Epidermal melanocyte (primary cell): ENCODE measurements around the gene TBC1D19.
"Not testable (repeated sequence)": the region's sequence is repeated elsewhere in the genome, so short reads cannot be mapped to it uniquely, and the experiment has no call there.

ENCODE experiments used
- DNase-seq: peaks from one replicate; pipeline ENCODE4 v3.0.0; 2011; ENCODE audit warnings: low spot score; ENCODE audit not compliant: insufficient read length

TBC1D19 gene

GRCh38 chr4:26596843-26597242 is 13.0 kb downstream of the TBC1D19 start:
- DNase-seq: no peak

- DNase-seq: no peak
Observed at GRCh38 chr4:26601204-26601603, 17.3 kb downstream of the TBC1D19 start.

GRCh38 chr4:26607776-26608175 is 23.9 kb downstream of the TBC1D19 start:
- DNase-seq: no peak

GRCh38 chr4:26609391-26609790 is 25.5 kb downstream of the TBC1D19 start:
- no peak for DNase-seq

GRCh38 chr4:26609868-26610267 is 26.0 kb downstream of the TBC1D19 start:
- DNase-seq: no peak

GRCh38 chr4:26611372-26611771 is 27.5 kb downstream of the TBC1D19 start:
- DNase-seq: no peak

- DNase-seq: no peak
Observed at GRCh38 chr4:26611885-26612284, 28.0 kb downstream of the TBC1D19 start.

- no peak for DNase-seq
Observed at GRCh38 chr4:26613237-26613636, 29.4 kb downstream of the TBC1D19 start.

GRCh38 chr4:26613735-26614134 is 29.9 kb downstream of the TBC1D19 start:
- DNase-seq: no peak

GRCh38 chr4:26619784-26620183 is 35.9 kb downstream of the TBC1D19 start:
- DNase-seq: no peak

GRCh38 chr4:26621366-26621765 is 37.5 kb downstream of the TBC1D19 start:
- DNase-seq: no peak

- no peak for DNase-seq
Observed at GRCh38 chr4:26622913-26623312, 39.0 kb downstream of the TBC1D19 start.

- DNase-seq: not testable (repeated sequence)
Observed at GRCh38 chr4:26626658-26627057, 42.8 kb downstream of the TBC1D19 start.

GRCh38 chr4:26632916-26633315 is 49.0 kb downstream of the TBC1D19 start:
- DNase-seq: no peak

GRCh38 chr4:26634237-26634636 is 50.4 kb downstream of the TBC1D19 start:
- DNase-seq: no peak

GRCh38 chr4:26636458-26636857 is 52.6 kb downstream of the TBC1D19 start:
- no peak for DNase-seq

- not testable (repeated sequence) for DNase-seq
Observed at GRCh38 chr4:26640639-26641038, 56.8 kb downstream of the TBC1D19 start.

- no peak for DNase-seq
Observed at GRCh38 chr4:26647523-26648224, 63.8 kb downstream of the TBC1D19 start.

- no peak for DNase-seq
Observed at GRCh38 chr4:26648260-26648659, 64.4 kb downstream of the TBC1D19 start.

- no peak for DNase-seq
Observed at GRCh38 chr4:26660261-26660660, 76.4 kb downstream of the TBC1D19 start.

GRCh38 chr4:26663888-26664287 is 80.0 kb downstream of the TBC1D19 start:
- no peak for DNase-seq

- no peak for DNase-seq
Observed at GRCh38 chr4:26670903-26671537, 87.1 kb downstream of the TBC1D19 start.

GRCh38 chr4:26679040-26679695 is 95.3 kb downstream of the TBC1D19 start:
- DNase-seq: not testable (repeated sequence)
